Measurements from ENCODE around the gene NHLRC4. TPM values are rescaled to one million over a fixed set of nuclear protein-coding genes. Genes with fewer than 3 reads are reported as not detected.

Gene NHLRC4
- total RNA-seq, 2 donors from 2014 or later = 2.0 to 3.2 TPM

GRCh38 chr16:615122-615521, 48.3 kb downstream of the NHLRC4 start:
- H3K9me3 ChIP-seq = no peaks in the 10 kb centered on the region
- TF ChIP-seq, protein P1, sequence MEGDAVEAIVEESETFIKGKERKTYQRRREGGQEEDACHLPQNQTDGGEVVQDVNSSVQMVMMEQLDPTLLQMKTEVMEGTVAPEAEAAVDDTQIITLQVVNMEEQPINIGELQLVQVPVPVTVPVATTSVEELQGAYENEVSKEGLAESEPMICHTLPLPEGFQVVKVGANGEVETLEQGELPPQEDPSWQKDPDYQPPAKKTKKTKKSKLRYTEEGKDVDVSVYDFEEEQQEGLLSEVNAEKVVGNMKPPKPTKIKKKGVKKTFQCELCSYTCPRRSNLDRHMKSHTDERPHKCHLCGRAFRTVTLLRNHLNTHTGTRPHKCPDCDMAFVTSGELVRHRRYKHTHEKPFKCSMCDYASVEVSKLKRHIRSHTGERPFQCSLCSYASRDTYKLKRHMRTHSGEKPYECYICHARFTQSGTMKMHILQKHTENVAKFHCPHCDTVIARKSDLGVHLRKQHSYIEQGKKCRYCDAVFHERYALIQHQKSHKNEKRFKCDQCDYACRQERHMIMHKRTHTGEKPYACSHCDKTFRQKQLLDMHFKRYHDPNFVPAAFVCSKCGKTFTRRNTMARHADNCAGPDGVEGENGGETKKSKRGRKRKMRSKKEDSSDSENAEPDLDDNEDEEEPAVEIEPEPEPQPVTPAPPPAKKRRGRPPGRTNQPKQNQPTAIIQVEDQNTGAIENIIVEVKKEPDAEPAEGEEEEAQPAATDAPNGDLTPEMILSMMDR (IDR thresholded peaks at IDR 0.05) = no peak
- H3K27me3 ChIP-seq (replicated peaks; ENCODE audit: insufficient read depth) = no peaks in the 10 kb centered on the region
- no peaks in the 10 kb centered on the region for H3K36me3 ChIP-seq
- H3K4me3 ChIP-seq = no peak overlapping the region
- no peaks in the 10 kb centered on the region for H3K4me1 ChIP-seq (ENCODE audit: control insufficient read depth in 1 of 2, low read depth in 2 of 2)
- ATAC-seq (ENCODE audit: insufficient number of reproducible peaks, low FRiP score, low read depth) (no peak), DNase-seq (ENCODE audit: low spot score) (no peak)
- no peak overlapping the region for H3K27ac ChIP-seq

GRCh38 chr16:616733-617586, 50.2 kb downstream of the NHLRC4 start:
- no peak for DNase-seq (ENCODE audit: low spot score)
- Histone ChIP-seq H3K27me3 (replicated peaks; ENCODE audit: insufficient read depth) (no peaks in the 10 kb centered on the region), H3K36me3 (no peaks in the 10 kb centered on the region), H3K27ac (no peak overlapping the region), H3K4me3 (no peak overlapping the region), H3K9me3 (no peaks in the 10 kb centered on the region), H3K4me1 (ENCODE audit: control insufficient read depth in 1 of 2, low read depth in 2 of 2) (no peaks in the 10 kb centered on the region)
- TF ChIP-seq, protein P1 (IDR thresholded peaks at IDR 0.05) = no peak
- ATAC-seq (ENCODE audit: insufficient number of reproducible peaks, low FRiP score, low read depth) = no peak

DNA sequence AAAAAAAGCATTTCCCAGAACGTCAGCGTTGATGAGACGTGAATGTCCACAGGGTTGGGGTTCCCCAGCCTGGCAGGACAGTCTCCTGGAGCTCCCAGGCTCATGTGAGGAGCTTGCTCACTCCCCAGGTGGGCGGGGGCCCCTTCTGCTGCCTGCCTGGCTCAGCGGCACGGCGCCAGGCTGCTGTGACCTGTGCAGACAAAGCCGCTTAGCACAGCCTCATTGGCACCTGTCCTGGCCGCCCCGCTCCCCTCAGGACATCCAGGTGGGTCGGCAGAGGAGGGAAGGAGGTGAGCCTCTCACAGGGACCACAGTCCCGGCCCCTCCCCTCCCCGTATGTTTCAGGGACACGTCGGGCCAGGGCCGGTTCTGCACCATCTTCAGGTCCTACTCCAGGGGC, 51.0 kb downstream of the NHLRC4 start:
- Histone ChIP-seq H3K27ac (no peak overlapping the region), H3K36me3 (no peaks in the 10 kb centered on the region), H3K27me3 (replicated peaks; ENCODE audit: insufficient read depth) (no peaks in the 10 kb centered on the region), H3K4me1 (ENCODE audit: control insufficient read depth in 1 of 2, low read depth in 2 of 2) (no peaks in the 10 kb centered on the region), H3K4me3 (no peak overlapping the region), H3K9me3 (no peaks in the 10 kb centered on the region)
- TF ChIP-seq, protein P1 (IDR thresholded peaks at IDR 0.05) = no peak
- no peak for DNase-seq (ENCODE audit: low spot score)
- ATAC-seq (ENCODE audit: insufficient number of reproducible peaks, low FRiP score, low read depth) = no peak

Other genes with a start within 250 kb of the NHLRC4 start
- 10 to 100 TPM; 20.0 to 27.2 TPM for gene AXIN1, start 214.3 kb upstream of the NHLRC4 start, total RNA-seq
- 10 to 100 TPM; 33.2 to 59.2 TPM for gene MRPL28, start 196.5 kb upstream of the NHLRC4 start, total RNA-seq
- 10 to 100 TPM; 38.7 to 55.4 TPM for gene PGAP6, start 185.0 kb upstream of the NHLRC4 start, total RNA-seq
- 10 to 100 TPM; 68.7 to 91.2 TPM for gene NME4, start 169.8 kb upstream of the NHLRC4 start, total RNA-seq
- 10 to 100 TPM; 24.1 to 25.6 TPM for gene DECR2, start 165.1 kb upstream of the NHLRC4 start, total RNA-seq
- gene RAB11FIP3, start 141.4 kb upstream of the NHLRC4 start, total RNA-seq = 10 to 100 TPM; 70.1 to 71.1 TPM
- gene CAPN15, start 39.3 kb upstream of the NHLRC4 start, total RNA-seq = 10 to 100 TPM; 46.2 to 96.6 TPM
- gene PRR35, start 6.6 kb upstream of the NHLRC4 start, total RNA-seq = under 1 TPM in 1 of 2 donors, not detected in 1; 0.42 TPM
- 10 to 100 TPM; 54.2 to 80.1 TPM for gene PIGQ, start 3.0 kb downstream of the NHLRC4 start, total RNA-seq
- gene RAB40C, start 23.1 kb downstream of the NHLRC4 start, total RNA-seq = 10 to 100 TPM; 19.0 to 25.9 TPM
- 1 to 10 TPM in 1 of 2 donors, under 1 TPM in 1; 0.92 to 1.2 TPM for gene WFIKKN1, start 64.0 kb downstream of the NHLRC4 start, total RNA-seq
- 100 to 1,000 TPM in 1 of 2 donors, 10 to 100 TPM in 1; 83.4 to 217 TPM for gene METTL26, start 69.3 kb downstream of the NHLRC4 start, total RNA-seq
- gene MCRIP2, start 74.8 kb downstream of the NHLRC4 start, total RNA-seq = 10 to 100 TPM; 12.2 to 42.2 TPM
- gene WDR90, start 82.4 kb downstream of the NHLRC4 start, total RNA-seq = 10 to 100 TPM; 22.7 to 39.4 TPM
- gene RHOT2, start 101.1 kb downstream of the NHLRC4 start, total RNA-seq = 10 to 100 TPM; 62.0 to 80.4 TPM
- gene RHBDL1, start 108.7 kb downstream of the NHLRC4 start, total RNA-seq = 1 to 10 TPM in 1 of 2 donors, under 1 TPM in 1; 0.42 to 8.0 TPM
- gene STUB1, start 113.4 kb downstream of the NHLRC4 start, total RNA-seq = 100 to 1,000 TPM; 103 to 145 TPM
- 100 to 1,000 TPM in 1 of 2 donors, 10 to 100 TPM in 1; 98.7 to 128 TPM for gene JMJD8, start 117.3 kb downstream of the NHLRC4 start, total RNA-seq
- gene WDR24, start 123.4 kb downstream of the NHLRC4 start, total RNA-seq = 10 to 100 TPM; 10.7 to 13.5 TPM
- gene FBXL16, start 138.8 kb downstream of the NHLRC4 start, total RNA-seq = not detected
- 10 to 100 TPM; 28.9 to 58.9 TPM for gene METRN, start 148.1 kb downstream of the NHLRC4 start, total RNA-seq
- 10 to 100 TPM; 29.7 to 46.7 TPM for gene ANTKMT, start 154.1 kb downstream of the NHLRC4 start, total RNA-seq
- gene CCDC78, start 159.4 kb downstream of the NHLRC4 start, total RNA-seq = under 1 TPM; 0.92 to 0.95 TPM
- 1 to 10 TPM; 6.4 to 8.1 TPM for gene HAGHL, start 160.1 kb downstream of the NHLRC4 start, total RNA-seq
- 10 to 100 TPM; 27.0 to 30.3 TPM for gene CIAO3, start 174.0 kb downstream of the NHLRC4 start, total RNA-seq
- 1 to 10 TPM in 1 of 2 donors, not detected in 1; 1.3 TPM for gene MSLN, start 193.7 kb downstream of the NHLRC4 start, total RNA-seq
- 10 to 100 TPM; 12.3 to 13.9 TPM for gene RPUSD1, start 221.4 kb downstream of the NHLRC4 start, total RNA-seq
- 10 to 100 TPM; 10.2 to 15.4 TPM for gene CHTF18, start 221.6 kb downstream of the NHLRC4 start, total RNA-seq
- gene GNG13, start 233.7 kb downstream of the NHLRC4 start, total RNA-seq = not detected

All from thoracic aorta (tissue), 2 donors.